Gastrocnemius medialis (tissue), 4 donors: Measurements from ENCODE around the gene FAM219A. TPM values are rescaled to one million over a fixed set of nuclear protein-coding genes. Genes with fewer than 3 reads are reported as not detected.

Experiments
- ATAC-seq, 2 donors: fragments of 150-250 bp; one replicate each; pipeline ENCODE4 v1.9.1; 2016
- DNase-seq, 2 donors: peaks; one replicate each; pipeline ENCODE4 v3.0.0-alpha.2; 2019
- H3K27ac ChIP-seq, 4 donors: fragments of 200-600 bp; sonication (generic); 1 replicate in 1 of 4; 2 replicates in 3 of 4; pipeline ENCODE4 v1.5.1; 2016 to 2018; ENCODE audit warnings: mild to moderate bottlenecking in 2 of 4, moderate library complexity in 1 of 4
- H3K27me3 ChIP-seq, 3 donors: fragments of 200-600 bp; sonication (generic) in 2 of 3; 1 replicate in 1 of 3; 2 replicates in 2 of 3; pipeline versions ENCODE4 v1.5.1 to v1.6.0; 2016 to 2019; ENCODE audit warnings: mild to moderate bottlenecking in 1 of 3, moderate library complexity in 1 of 3
- H3K36me3 ChIP-seq, 2 donors: fragments of 200-600 bp; sonication (generic) in 1 of 2; one replicate each; pipeline ENCODE4 v1.5.1; 2017 to 2018
- H3K4me1 ChIP-seq, 2 donors: fragments of 200-600 bp; sonication (generic) in 1 of 2; one replicate each; pipeline ENCODE4 v1.5.1; 2016 to 2017; ENCODE audit warnings: mild to moderate bottlenecking in 2 of 2
- H3K4me3 ChIP-seq, 4 donors: fragments of 200-600 bp; sonication (generic) in 3 of 4; 1 replicate in 1 of 4; 2 replicates in 3 of 4; pipeline ENCODE4 v1.5.1; 2016 to 2019; ENCODE audit warnings: mild to moderate bottlenecking in 2 of 4
- H3K9me3 ChIP-seq, 3 donors: fragments of 200-600 bp; sonication (generic) in 2 of 3; 1 replicate in 1 of 3; 2 replicates in 2 of 3; pipeline ENCODE4 v1.5.1; 2016 to 2019
- CTCF ChIP-seq, 5 experiments: fragments of 450-650 bp in 3 of 5; fragments of 200-600 bp in 2 of 5; sonication (generic) in 2 of 5; IDR thresholded peaks in 4 of 5; conservative IDR thresholded peaks in 1 of 5; 1 replicate in 4 of 5; 2 replicates in 1 of 5; pipeline ENCODE4 v1.5.1; 2016 to 2019; ENCODE audit warnings: antibody characterized with exemption in 5 of 5, mild to moderate bottlenecking in 3 of 5, moderate library complexity in 3 of 5
- POLR2A ChIP-seq, 2 donors: fragments of 450-650 bp; IDR thresholded peaks; one replicate each; pipeline ENCODE4 v1.6.1; 2017; ENCODE audit warnings: antibody characterized with exemption in 2 of 2, mild to moderate bottlenecking in 2 of 2, moderate library complexity in 2 of 2
- in situ Hi-C, 4 donors: fragments of 200-750 bp; cut with MboI; loops; one replicate each; pipeline versions ENCODE4 v1.15.0 to v1.8.0; 2017; ENCODE audit warnings: low sequenced_read_pairs in 4 of 4
- intact Hi-C: fragments of 100-400 bp; cut with DNase I; formaldehyde crosslinking; loops from one replicate; pipeline ENCODE4 v1.15.1; 2023; ENCODE audit warnings: low total_unique reads
- total RNA-seq, 4 donors: library from RNA; depleted of rRNA; stranded (reverse); fragments of >200 nt; gene quantifications; one replicate each; pipeline versions ENCODE4 v1.1.0 to v1.2.3, GENCODE V29; 2016

FAM219A gene
- total RNA-seq, 4 donors from 2014 or later, result 29.5 to 58.4 (median 41.8) TPM

GRCh38 chr9:34491596-34491995 is 33.2 kb upstream of the FAM219A start:
- in situ Hi-C loops, result loop anchor here in 3 of 4 donors (5.0 to 10.0 kb wide), 3 partner anchors 57 to 87 kb away; no protein-coding TSS in a partner anchor

GRCh38 chr9:34490760-34491159 is 32.4 kb upstream of the FAM219A start:
- in situ Hi-C loops (loop anchor here in 3 of 4 donors (5.0 to 10.0 kb wide), 3 partner anchors 56 to 86 kb away; no protein-coding TSS in a partner anchor), intact Hi-C loops (no loop called here)
- ATAC-seq (no peak), DNase-seq (no peak)
- TF ChIP-seq POLR2A (IDR thresholded peaks at IDR 0.05) (no peak), CTCF (IDR thresholded peaks at IDR 0.05 in 4 of 5, conservative IDR thresholded peaks at IDR 0.05 in 1 of 5) (no peak)
- no peaks in the 10 kb centered on the region for H3K27me3 ChIP-seq
- H3K9me3 ChIP-seq, result no peaks in the 10 kb centered on the region
- H3K27ac ChIP-seq, result no peak overlapping the region
- no peaks in the 10 kb centered on the region for H3K36me3 ChIP-seq
- no peak overlapping the region for H3K4me3 ChIP-seq
- no peaks in the 10 kb centered on the region for H3K4me1 ChIP-seq

More at GRCh38 chr9:34491596-34491995, 33.2 kb upstream of the FAM219A start:
- DNase-seq (no peak), ATAC-seq (no peak)
- Histone ChIP-seq H3K9me3 (no peaks in the 10 kb centered on the region), H3K4me3 (no peak overlapping the region), H3K27me3 (no peaks in the 10 kb centered on the region), H3K27ac (no peak overlapping the region), H3K4me1 (no peaks in the 10 kb centered on the region), H3K36me3 (no peaks in the 10 kb centered on the region)
- intact Hi-C loops, result no loop called here
- TF ChIP-seq CTCF (IDR thresholded peaks at IDR 0.05 in 4 of 5, conservative IDR thresholded peaks at IDR 0.05 in 1 of 5) (no peak), POLR2A (IDR thresholded peaks at IDR 0.05) (no peak)

GRCh38 chr9:34490360-34490759 is 32.0 kb upstream of the FAM219A start:
- TF ChIP-seq POLR2A (IDR thresholded peaks at IDR 0.05) (no peak), CTCF (IDR thresholded peaks at IDR 0.05 in 4 of 5, conservative IDR thresholded peaks at IDR 0.05 in 1 of 5) (no peak)
- DNase-seq (no peak), ATAC-seq (no peak)
- intact Hi-C loops, result no loop called here
- Histone ChIP-seq H3K27me3 (no peaks in the 10 kb centered on the region), H3K4me1 (no peaks in the 10 kb centered on the region), H3K4me3 (no peak overlapping the region), H3K27ac (no peak overlapping the region), H3K36me3 (no peaks in the 10 kb centered on the region), H3K9me3 (no peaks in the 10 kb centered on the region)
- in situ Hi-C loops, result loop anchor here in 3 of 4 donors (5.0 to 10.0 kb wide), 3 partner anchors 56 to 86 kb away; no protein-coding TSS in a partner anchor

GRCh38 chr9:34486572-34486971 is 28.2 kb upstream of the FAM219A start:
- in situ Hi-C loops, result no loop called here
- no peaks in the 10 kb centered on the region for H3K9me3 ChIP-seq
- DNase-seq (no peak), ATAC-seq (no peak)
- intact Hi-C loops, result no loop called here
- H3K27ac ChIP-seq, result no peak overlapping the region
- no peaks in the 10 kb centered on the region for H3K36me3 ChIP-seq
- TF ChIP-seq CTCF (IDR thresholded peaks at IDR 0.05 in 4 of 5, conservative IDR thresholded peaks at IDR 0.05 in 1 of 5) (no peak), POLR2A (IDR thresholded peaks at IDR 0.05) (no peak)
- H3K4me1 ChIP-seq, result peaks cover 0 to 8% of the 10 kb centered on the region in 2 donors
- H3K4me3 ChIP-seq, result no peak overlapping the region
- no peaks in the 10 kb centered on the region for H3K27me3 ChIP-seq

- no peak overlapping the region for H3K27ac ChIP-seq
- no peak overlapping the region for H3K4me3 ChIP-seq
- intact Hi-C loops, result no loop called here
- no peaks in the 10 kb centered on the region for H3K36me3 ChIP-seq
- peaks cover 0 to 8% of the 10 kb centered on the region in 2 donors for H3K4me1 ChIP-seq
- in situ Hi-C loops, result no loop called here
- DNase-seq (no peak), ATAC-seq (no peak)
- no peaks in the 10 kb centered on the region for H3K27me3 ChIP-seq
- H3K9me3 ChIP-seq, result no peaks in the 10 kb centered on the region
- TF ChIP-seq POLR2A (IDR thresholded peaks at IDR 0.05) (no peak), CTCF (IDR thresholded peaks at IDR 0.05 in 4 of 5, conservative IDR thresholded peaks at IDR 0.05 in 1 of 5) (no peak)
Measured at GRCh38 chr9:34485822-34486221, 27.5 kb upstream of the FAM219A start.
